ENCODE data around the gene OR10AD1.
"Not testable (repeated sequence)": the region's sequence is repeated elsewhere in the genome, so short reads cannot be mapped to it uniquely, and the experiment has no call there.

Gene OR10AD1

DNA sequence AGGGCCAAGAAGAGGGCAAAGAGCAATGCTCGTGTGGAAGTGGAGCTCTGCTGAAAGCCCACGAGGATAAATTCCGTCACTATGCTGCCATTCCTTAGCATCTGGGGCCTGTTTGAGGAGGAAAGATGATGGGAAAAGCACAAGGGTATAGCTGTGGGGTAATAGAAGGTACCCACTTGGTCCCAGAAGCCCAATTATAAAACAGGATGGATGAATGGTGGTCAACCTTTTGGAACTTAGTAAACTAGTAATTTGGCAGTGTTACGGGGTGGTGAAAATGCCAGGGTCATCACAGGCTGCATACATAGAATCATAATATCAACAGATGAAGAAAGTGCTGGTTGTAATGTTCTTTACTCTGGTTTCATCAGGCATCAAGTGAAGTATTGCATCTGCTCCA is at the start of gene OR10AD1:
Gene OR10AD1 (minus strand): TSS at position 101 of the 400 bp plus-strand sequence. CDS start 0 bp downstream, at position 101.
- no peak within 1 kb of the TSS for H3K27ac ChIP-seq
- H3K4me3 ChIP-seq: no peak within 1 kb of the TSS

DNA sequence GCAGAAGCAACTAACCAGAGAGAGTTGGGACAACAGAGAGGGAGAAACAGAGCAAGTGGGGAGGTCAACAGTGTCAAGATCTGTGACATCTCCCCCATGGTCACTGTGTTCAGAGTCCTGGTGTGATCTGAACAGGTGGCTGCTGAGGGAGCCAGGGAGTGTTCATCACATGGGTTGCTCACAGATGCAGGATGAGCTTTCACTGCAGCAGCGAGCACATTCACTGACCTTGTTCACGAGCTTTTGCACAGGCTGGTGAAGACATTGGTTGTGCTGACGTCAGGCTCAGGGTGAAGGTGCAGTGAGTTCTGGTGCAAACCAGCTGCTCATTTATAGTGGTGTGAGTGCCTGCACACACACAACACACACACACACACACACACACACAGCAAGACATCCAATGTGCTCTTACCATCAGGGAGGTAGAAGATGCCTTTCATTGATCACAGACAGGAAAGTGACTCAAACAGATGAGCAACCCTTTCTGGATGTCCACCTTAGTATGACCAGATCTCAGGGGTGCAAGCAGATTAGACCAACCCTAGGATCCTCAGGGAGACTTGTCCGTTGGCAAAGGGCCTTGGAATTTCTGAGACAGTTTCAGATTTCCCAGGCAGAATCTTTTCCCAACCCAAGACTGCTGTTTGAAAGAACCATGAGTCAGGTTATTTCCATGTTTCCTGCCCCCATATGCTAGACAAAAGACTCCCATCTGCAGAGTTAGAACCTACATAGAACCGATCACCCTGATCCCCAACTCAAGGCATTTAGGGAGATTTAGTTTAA is 44.3 kb upstream of the OR10AD1 start:
- Histone ChIP-seq H3K4me3 (no peak overlapping the region), H3K27ac (no peak overlapping the region)

GRCh38 chr12:48237162-48237561 is 34.1 kb upstream of the OR10AD1 start:
- H3K4me3 ChIP-seq: no peak overlapping the region

DNA sequence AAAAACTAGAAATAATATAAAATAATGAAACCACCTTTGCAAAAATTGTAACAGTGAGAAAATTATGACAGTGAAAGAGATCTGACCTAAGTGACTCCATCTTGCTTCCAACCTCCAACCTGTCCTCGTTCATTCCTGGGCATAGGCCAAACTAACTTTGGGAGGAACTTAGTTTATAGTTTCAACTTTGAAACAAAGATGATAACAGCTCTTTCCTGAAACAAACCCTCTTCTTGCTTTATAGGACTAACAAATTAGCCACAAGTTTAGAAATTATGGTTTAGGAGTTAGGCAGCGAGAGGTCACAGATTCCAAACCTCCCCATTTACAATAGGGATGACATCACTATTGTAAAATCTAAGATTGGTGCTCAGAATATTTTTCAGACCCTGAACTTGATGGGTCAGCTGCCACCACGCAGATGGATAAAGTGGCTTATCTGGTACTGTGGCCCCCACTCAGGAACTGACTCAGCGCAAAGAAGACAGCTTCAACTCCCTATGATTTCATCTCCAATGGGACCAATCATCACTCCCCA is 32.8 kb upstream of the OR10AD1 start:
- Histone ChIP-seq H3K27ac (no peak overlapping the region), H3K4me3 (no peak overlapping the region)

More at GRCh38 chr12:48237162-48237561, 34.1 kb upstream of the OR10AD1 start:
- H3K27ac ChIP-seq: no peak overlapping the region

DNA sequence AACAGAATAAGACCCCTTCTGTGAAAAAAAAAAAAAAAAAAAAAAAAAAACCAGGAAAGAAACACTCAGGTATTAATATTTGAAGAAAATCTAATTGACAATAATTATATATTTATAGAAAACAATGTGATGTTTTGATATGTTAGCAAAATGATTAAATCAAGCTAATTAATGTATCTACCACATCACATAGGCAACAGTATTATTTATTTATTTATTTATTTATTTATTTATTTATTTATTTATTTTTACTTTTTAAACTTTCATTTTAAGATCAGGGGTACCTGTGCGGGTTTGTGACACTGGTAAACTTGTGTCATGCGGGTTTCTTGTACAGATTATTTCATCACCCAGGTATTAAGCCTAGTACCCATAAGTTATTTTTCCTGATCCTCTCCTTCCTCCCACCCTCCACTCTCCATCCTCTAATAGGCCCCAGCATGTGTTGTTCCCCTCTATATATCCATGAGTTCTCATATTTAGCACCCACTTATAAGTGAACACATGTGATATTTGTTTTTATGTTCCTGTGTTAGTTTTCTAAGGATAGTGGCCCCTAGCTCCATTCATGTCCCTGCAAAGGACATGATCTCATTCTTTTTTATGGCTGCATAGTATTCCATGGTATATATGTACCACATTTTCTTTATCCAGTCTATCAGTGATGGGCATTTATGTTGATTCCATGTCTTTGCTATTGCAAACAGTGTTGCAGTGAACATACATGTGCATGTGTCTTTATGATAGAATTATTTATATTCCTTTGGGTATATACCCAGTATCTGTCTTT is 28.3 kb upstream of the OR10AD1 start:
- H3K27ac ChIP-seq, H3K4me3 ChIP-seq: not testable (repeated sequence)

DNA sequence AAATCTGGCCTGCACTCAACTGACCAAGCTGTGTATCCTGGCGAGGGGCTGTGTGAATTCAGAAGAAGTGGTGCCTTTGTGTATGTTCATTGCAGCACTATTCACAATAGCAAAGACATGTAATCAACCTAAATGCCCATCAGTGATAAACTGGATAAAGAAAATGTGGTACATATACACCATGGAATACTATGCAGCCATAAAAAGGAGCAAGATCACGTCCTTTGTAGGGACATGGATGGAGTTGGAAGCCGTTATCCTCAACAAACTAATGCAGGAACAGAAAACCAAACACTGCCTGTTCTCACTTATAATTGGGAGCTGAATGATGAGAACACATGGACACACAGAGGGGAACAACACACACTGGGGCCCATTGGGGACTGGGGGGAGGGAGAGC is 21.4 kb upstream of the OR10AD1 start:
- not testable (repeated sequence) for H3K4me3 ChIP-seq, H3K27ac ChIP-seq

GRCh38 chr12:48221645-48222044 is 18.6 kb upstream of the OR10AD1 start:
- H3K4me3 ChIP-seq: no peak overlapping the region
- no peak overlapping the region for H3K27ac ChIP-seq

GRCh38 chr12:48220701-48221100 is 17.6 kb upstream of the OR10AD1 start:
- no peak overlapping the region for H3K27ac ChIP-seq
- no peak overlapping the region for H3K4me3 ChIP-seq

GRCh38 chr12:48219631-48220030 is 16.5 kb upstream of the OR10AD1 start:
- no peak overlapping the region for H3K27ac ChIP-seq
- no peak overlapping the region for H3K4me3 ChIP-seq

GRCh38 chr12:48216785-48217184 is 13.7 kb upstream of the OR10AD1 start:
- H3K27ac ChIP-seq: no peak overlapping the region

DNA sequence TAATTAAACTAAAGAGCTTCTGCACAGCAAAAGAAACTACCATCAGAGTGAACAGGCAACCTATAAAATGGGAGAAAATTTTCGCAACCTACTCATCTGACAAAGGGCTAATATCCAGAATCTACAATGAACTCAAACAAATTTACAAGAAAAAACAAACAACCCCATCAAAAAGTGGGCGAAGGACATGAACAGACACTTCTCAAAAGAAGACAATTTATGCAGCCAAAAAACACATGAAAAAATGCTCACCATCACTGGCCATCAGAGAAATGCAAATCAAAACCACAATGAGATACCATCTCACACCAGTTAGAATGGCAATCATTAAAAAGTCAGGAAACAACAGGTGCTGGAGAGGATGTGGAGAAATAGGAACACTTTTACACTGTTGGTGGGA is 6.4 kb upstream of the OR10AD1 start:
- not testable (repeated sequence) for H3K27ac ChIP-seq, H3K4me3 ChIP-seq

More at GRCh38 chr12:48216785-48217184, 13.7 kb upstream of the OR10AD1 start:
- H3K4me3 ChIP-seq: no peak overlapping the region

DNA sequence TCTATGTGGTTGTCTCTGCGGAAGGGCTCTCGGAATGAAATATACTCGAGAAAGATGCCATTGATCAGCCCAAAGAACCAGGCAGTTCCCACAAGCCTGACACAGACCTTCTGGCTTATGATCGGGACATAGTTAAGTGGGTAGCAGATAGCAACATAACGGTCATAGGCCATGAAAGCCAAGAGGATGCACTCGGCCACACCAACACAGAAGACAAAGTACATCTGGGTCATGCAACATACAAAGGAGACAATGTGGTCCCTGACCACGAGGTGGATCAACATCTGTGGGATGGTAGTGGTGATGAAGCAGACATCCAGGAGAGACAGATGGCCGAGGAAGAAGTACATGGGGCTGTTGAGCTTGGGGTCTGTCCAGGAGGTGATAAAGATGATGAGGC is 326 bp downstream of the OR10AD1 start:
- no peak overlapping the region for H3K27ac ChIP-seq
- no peak overlapping the region for H3K4me3 ChIP-seq

- H3K27ac ChIP-seq: no peak overlapping the region
Measured at GRCh38 chr12:48201516-48201915, 1.6 kb downstream of the OR10AD1 start.

DNA sequence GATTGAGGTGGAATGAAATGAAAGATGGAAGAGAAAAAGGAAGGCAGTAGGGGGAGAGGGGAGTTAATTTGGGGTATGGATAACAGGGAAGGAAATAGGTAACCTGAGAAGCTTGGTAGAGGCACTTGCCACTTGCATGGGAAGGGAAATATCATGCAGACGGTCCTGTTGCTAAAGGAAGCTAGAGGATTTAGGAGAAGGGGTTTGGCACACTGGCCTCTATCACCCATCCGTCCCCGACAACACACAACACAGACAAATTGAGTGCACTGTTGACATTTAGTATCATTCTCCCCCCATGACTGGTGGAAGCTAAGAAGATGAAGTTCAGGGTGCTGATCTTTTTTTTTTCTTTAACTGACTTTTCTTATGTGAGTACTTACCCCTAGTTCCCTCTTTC is 2.0 kb downstream of the OR10AD1 start:
- H3K4me3 ChIP-seq: no peak overlapping the region
- H3K27ac ChIP-seq: no peak overlapping the region

More at GRCh38 chr12:48201516-48201915, 1.6 kb downstream of the OR10AD1 start:
- H3K4me3 ChIP-seq: no peak overlapping the region

GRCh38 chr12:48199774-48200221 is 3.3 kb downstream of the OR10AD1 start:
- Histone ChIP-seq H3K27ac (peak overlapping the region in 6 of 21 experiments; percentile 11 to 97 (median 96)), H3K4me3 (no peak overlapping the region)

GRCh38 chr12:48198985-48199384 is 4.1 kb downstream of the OR10AD1 start:
- peak overlapping the region; percentile 79 to 98 (median 95) for H3K27ac ChIP-seq
- peak overlapping the region; percentile 50 to 81 (median 69) for H3K4me3 ChIP-seq

- H3K4me3 ChIP-seq: peak overlapping the region; percentile 50 to 81 (median 69)
- peak overlapping the region; percentile 79 to 98 (median 95) for H3K27ac ChIP-seq
Measured at GRCh38 chr12:48198672-48198971, 4.5 kb downstream of the OR10AD1 start.

GRCh38 chr12:48197971-48198671 is 5.0 kb downstream of the OR10AD1 start:
- Histone ChIP-seq H3K4me3 (peak overlapping the region; percentile 50 to 81 (median 69)), H3K27ac (peak overlapping the region; percentile 79 to 98 (median 95))

DNA sequence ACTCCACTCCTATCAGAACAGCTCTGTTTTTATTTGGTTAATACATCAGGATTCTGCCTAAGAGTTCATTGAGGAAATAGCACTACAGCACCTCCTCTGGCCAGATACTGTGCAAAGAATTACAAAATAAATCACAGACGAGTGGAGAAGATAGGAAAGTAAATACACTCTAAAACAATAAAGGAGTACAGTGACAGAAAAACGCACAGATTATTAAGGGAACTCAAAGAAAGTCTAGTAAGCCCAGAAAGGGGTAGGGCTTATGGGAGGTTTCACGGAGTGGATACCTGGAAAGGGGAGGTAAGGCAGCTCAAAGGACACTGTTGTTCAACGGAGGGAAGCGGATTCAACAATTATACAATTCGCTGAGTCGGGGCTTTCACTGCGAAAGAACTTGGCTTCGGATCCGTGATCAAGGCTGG is 5.5 kb downstream of the OR10AD1 start:
- peak overlapping the region; percentile 50 to 81 (median 69) for H3K4me3 ChIP-seq
- peak overlapping the region; percentile 79 to 98 (median 95) for H3K27ac ChIP-seq

- Histone ChIP-seq H3K27ac (no peak overlapping the region), H3K4me3 (no peak overlapping the region)
Measured at GRCh38 chr12:48194799-48195201, 8.3 kb downstream of the OR10AD1 start.

All from skin epidermis (tissue), 12 donors.